Activated CD8-positive, alpha-beta memory T cell treated with anti-CD3 and anti-CD28 coated beads for 48 hours (primary cell): ENCODE results near the gene ASIC3.

Experiments used
- DNase-seq, 3 experiments: peaks; one replicate each; pipeline ENCODE4 v3.0.0-alpha.2; 2020; ENCODE audit warnings: low read depth in 2 of 3, low spot score in 2 of 3

The ASIC3 gene

GRCh38 chr7:151056666-151057505 is 8.6 kb downstream of the ASIC3 start:
- no peak for DNase-seq

- no peak for DNase-seq
Measured at GRCh38 chr7:151057506-151057988, 9.2 kb downstream of the ASIC3 start, which contains the start of gene CDK5. Gene CDK5 (minus strand): TSS chr7:151057897. CDS start chr7:151057848, 49 bp downstream.

- DNase-seq = peak; percentile 83 to 94 (median 92)
Measured at GRCh38 chr7:151057989-151058780, 9.9 kb downstream of the ASIC3 start.

GRCh38 chr7:151058781-151059366 is 10.5 kb downstream of the ASIC3 start:
- no peak for DNase-seq

- DNase-seq = peak in 2 of 3 experiments; percentile 32 to 61
Measured at GRCh38 chr7:151059367-151060112, 11.2 kb downstream of the ASIC3 start, which contains the start of gene SLC4A2. Gene SLC4A2 (plus strand): TSS chr7:151059589. CDS start chr7:151061988, 2,399 bp downstream.

- DNase-seq = no peak
Measured at GRCh38 chr7:151060113-151060415, 11.7 kb downstream of the ASIC3 start.

GRCh38 chr7:151060416-151061212 is 12.3 kb downstream of the ASIC3 start:
- DNase-seq = no peak

GRCh38 chr7:151061213-151062110 is 13.1 kb downstream of the ASIC3 start:
- no peak for DNase-seq

- DNase-seq = no peak
Measured at GRCh38 chr7:151062111-151062398, 13.7 kb downstream of the ASIC3 start.

- no peak for DNase-seq
Measured at GRCh38 chr7:151062399-151063211, 14.3 kb downstream of the ASIC3 start.

GRCh38 chr7:151063212-151063561 is 14.9 kb downstream of the ASIC3 start:
- no peak for DNase-seq

GRCh38 chr7:151064454-151064853 is 16.1 kb downstream of the ASIC3 start:
- no peak for DNase-seq

GRCh38 chr7:151064993-151065392 is 16.7 kb downstream of the ASIC3 start:
- no peak for DNase-seq

- no peak for DNase-seq
Measured at GRCh38 chr7:151065516-151065915, 17.2 kb downstream of the ASIC3 start.

GRCh38 chr7:151066273-151066974 is 18.1 kb downstream of the ASIC3 start:
- DNase-seq = no peak

GRCh38 chr7:151068069-151068773 is 19.9 kb downstream of the ASIC3 start:
- no peak for DNase-seq

GRCh38 chr7:151069841-151070573 is 21.7 kb downstream of the ASIC3 start:
- DNase-seq = no peak
